GM23338 (cell line): ENCODE measurements around the gene SOST. TPM values are rescaled to one million over a fixed set of nuclear protein-coding genes. Genes with fewer than 3 reads are reported as not detected.

Source experiments
- ATAC-seq: fragments of 200-7000 bp; cut with Tn5 transposase; 3 replicates; pipeline ENCODE4 v1.9.1; 2020
- DNase-seq: peaks from one replicate; pipeline ENCODE4 v3.0.0-alpha.2; 2015; ENCODE audit warnings: low spot score
- H2AFZ ChIP-seq: fragments of 200-600 bp; sonication (generic); 2 replicates; pipeline ENCODE4 v1.8.0; 2016; ENCODE audit warnings: antibody characterized with exemption, mild to moderate bottlenecking, moderate library complexity
- H3F3A ChIP-seq: fragments of 200-600 bp; sonication (generic); replicated peaks from 2 replicates; pipeline ENCODE4 v1.8.0; 2017; ENCODE audit warnings: antibody characterized with exemption, mixed run types, low read depth
- H3K27ac ChIP-seq: fragments of 200-600 bp; sonication (generic); 2 replicates; pipeline ENCODE4 v1.6.1; 2016; ENCODE audit warnings: low read depth
- H3K27me3 ChIP-seq: fragments of 200-600 bp; sonication (generic); 2 replicates; pipeline ENCODE4 v1.8.0; 2016; ENCODE audit warnings: mild to moderate bottlenecking, mixed run types, moderate library complexity; ENCODE audit not compliant: insufficient read depth
- H3K36me3 ChIP-seq: fragments of 200-600 bp; sonication (generic); 2 replicates; pipeline ENCODE4 v1.8.0; 2016; ENCODE audit warnings: mild to moderate bottlenecking; ENCODE audit not compliant: insufficient read depth
- H3K4me1 ChIP-seq: fragments of 200-600 bp; sonication (generic); 2 replicates; pipeline ENCODE4 v1.8.0; 2016; ENCODE audit warnings: mild to moderate bottlenecking, moderate library complexity; ENCODE audit not compliant: insufficient read depth
- H3K4me2 ChIP-seq: fragments of 200-600 bp; sonication (generic); 2 replicates; pipeline ENCODE4 v1.7.1; 2017; ENCODE audit warnings: mixed run types
- H3K4me3 ChIP-seq: fragments of 200-600 bp; sonication (generic); 2 replicates; pipeline ENCODE4 v1.6.1; 2016; ENCODE audit warnings: mixed run types
- H3K79me2 ChIP-seq: fragments of 200-600 bp; sonication (generic); replicated peaks from 2 replicates; pipeline ENCODE4 v1.8.0; 2017; ENCODE audit warnings: mild to moderate bottlenecking; ENCODE audit not compliant: insufficient read depth
- H3K9me2 ChIP-seq: fragments of 200-600 bp; sonication (generic); 2 replicates; pipeline ENCODE4 v1.8.0; 2017; ENCODE audit not compliant: insufficient read depth
- H4K20me1 ChIP-seq: fragments of 200-600 bp; sonication (generic); replicated peaks from 2 replicates; pipeline ENCODE4 v1.8.0; 2017; ENCODE audit warnings: mild to moderate bottlenecking; ENCODE audit not compliant: insufficient read depth
- H3K27ac Mint-ChIP-seq: 2 replicates; pipeline ENCODE4 v1.8.0; 2020; ENCODE audit warnings: inconsistent platforms, mild to moderate bottlenecking, moderate library complexity, mixed read lengths
- H3K27me3 Mint-ChIP-seq: 3 replicates; pipeline ENCODE4 v1.8.0; 2022; ENCODE audit warnings: low read depth, mild to moderate bottlenecking, moderate library complexity, mixed read lengths, inconsistent platforms; ENCODE audit not compliant: insufficient read depth, poor library complexity
- H3K36me3 Mint-ChIP-seq: 3 replicates; pipeline ENCODE4 v1.8.0; 2021; ENCODE audit warnings: low read depth, mild to moderate bottlenecking, inconsistent platforms, moderate library complexity, mixed read lengths
- H3K4me1 Mint-ChIP-seq: 3 replicates; pipeline ENCODE4 v1.8.0; 2020; ENCODE audit warnings: mild to moderate bottlenecking, inconsistent platforms, mixed read lengths
- H3K4me3 Mint-ChIP-seq: 3 replicates; pipeline ENCODE4 v1.8.0; 2021; ENCODE audit warnings: moderate library complexity, mild to moderate bottlenecking, inconsistent platforms, mixed read lengths
- H3K9me3 Mint-ChIP-seq: 3 replicates; pipeline ENCODE4 v1.8.0; 2020; ENCODE audit warnings: moderate library complexity, mild to moderate bottlenecking, inconsistent platforms, mixed read lengths
- CREB1 ChIP-seq: fragments of 250-450 bp; sonication (Bioruptor Pico); IDR thresholded peaks from 2 replicates; pipeline ENCODE4 v1.5.0; 2020; ENCODE audit warnings: low read depth, mild to moderate bottlenecking, moderate library complexity
- CTCF ChIP-seq, 2 experiments: fragments of 200-600 bp in 1 of 2; sonication (generic) in 1 of 2; conservative IDR thresholded peaks; 2 replicates each; pipeline versions ENCODE4 v1.5.1 to v1.6.1; 2016 to 2017; ENCODE audit warnings: antibody characterized with exemption in 2 of 2, low read depth in 2 of 2, mild to moderate bottlenecking in 2 of 2, moderate library complexity in 1 of 2
- ETS1 ChIP-seq: IDR thresholded peaks from 2 replicates; pipeline ENCODE4 v1.6.1; 2016; ENCODE audit warnings: antibody characterized with exemption
- EZH2 ChIP-seq: fragments of 200-600 bp; sonication (generic); IDR thresholded peaks from one replicate; pipeline ENCODE4 v1.8.0; 2017; ENCODE audit warnings: antibody characterized with exemption, mild to moderate bottlenecking, low read depth; ENCODE audit not compliant: unreplicated experiment
- EZH2phosphoT487 ChIP-seq: fragments of 200-600 bp; sonication (generic); IDR thresholded peaks from one replicate; pipeline ENCODE4 v1.8.1; 2018; ENCODE audit warnings: antibody characterized with exemption; ENCODE audit not compliant: unreplicated experiment
- JUNB ChIP-seq: IDR thresholded peaks from one replicate; pipeline ENCODE4 v1.6.1; 2016; ENCODE audit warnings: antibody characterized with exemption; ENCODE audit not compliant: unreplicated experiment
- NANOG ChIP-seq: IDR thresholded peaks from 2 replicates; pipeline ENCODE4 v1.6.1; 2016; ENCODE audit warnings: antibody characterized with exemption, borderline replicate concordance
- POLR2AphosphoS5 ChIP-seq: IDR thresholded peaks from 2 replicates; pipeline ENCODE4 v1.6.1; 2016; ENCODE audit warnings: antibody characterized with exemption, low read depth
- REST ChIP-seq: IDR thresholded peaks from one replicate; pipeline ENCODE4 v1.6.1; 2018; ENCODE audit warnings: antibody characterized with exemption; ENCODE audit not compliant: unreplicated experiment
- STAT1 ChIP-seq: IDR thresholded peaks from one replicate; pipeline ENCODE4 v1.6.1; 2016; ENCODE audit warnings: antibody characterized with exemption; ENCODE audit not compliant: unreplicated experiment
- ZNF114 ChIP-seq: fragments of 250-450 bp; sonication (Bioruptor Pico); IDR thresholded peaks from 2 replicates; pipeline ENCODE4 v1.5.0; 2020; ENCODE audit warnings: mild to moderate bottlenecking, moderate library complexity
- ZNF331 ChIP-seq: fragments of 250-450 bp; sonication (Bioruptor Pico); IDR thresholded peaks from 2 replicates; pipeline ENCODE4 v1.5.0; 2020; ENCODE audit warnings: low read depth, mild to moderate bottlenecking, moderate library complexity
- ZNF462 ChIP-seq: fragments of 250-450 bp; sonication (Bioruptor Pico); IDR thresholded peaks from 2 replicates; pipeline ENCODE4 v1.5.0; 2020; ENCODE audit warnings: mild to moderate bottlenecking, moderate library complexity
- polyA plus RNA-seq: library from polyadenylated mRNA; unstranded; fragments of >200 nt; fragmentation: Nextera tagmentation; extraction: Ambion mirVana; gene quantifications from 2 replicates; pipeline ENCODE4 v1.2.1, GENCODE V29; 2016
- total RNA-seq: library from RNA; depleted of rRNA; stranded (reverse); fragments of >200 nt; shearing (Covaris generic); gene quantifications from 2 replicates; pipeline ENCODE4 v1.2.3, GENCODE V29; 2014

Gene SOST
- total and polyA plus RNA-seq, 2 experiments from 2014 or later = not detected

GRCh38 chr17:43772877-43773648 lies 14.5 kb upstream of the SOST start:
- Mint-ChIP-seq H3K27ac (peak overlapping the region; percentile 8; the same call in 1 of the 2 replicates), H3K36me3 (peaks cover 37% of the 10 kb centered on the region)
- no peak overlapping the region for H3K27ac ChIP-seq

More at GRCh38 chr17:43772877-43773648, 14.5 kb upstream of the SOST start:
- no peaks in the 10 kb centered on the region for H3K4me1 Mint-ChIP-seq
- H3K27me3 ChIP-seq = no peaks in the 10 kb centered on the region
- no peak overlapping the region for H3K4me2 ChIP-seq
- H3K4me3 ChIP-seq = no peak overlapping the region
- no peak overlapping the region for H3K4me3 Mint-ChIP-seq
- H3K36me3 ChIP-seq = 0 out of 2 replicates have a peak, but pooled peaks cover 5% of the 10 kb centered on the region
- H4K20me1 ChIP-seq = peaks cover 9% of the 10 kb centered on the region; the same call in 1 of the 2 replicates
- peaks cover 9% of the 10 kb centered on the region for H3K79me2 ChIP-seq
- no peaks in the 10 kb centered on the region for H3K9me3 Mint-ChIP-seq
- ATAC-seq (no peak), DNase-seq (no peak)
- H3K9me2 ChIP-seq = no peaks in the 10 kb centered on the region
- H2AFZ ChIP-seq = no peak overlapping the region
- H3K4me1 ChIP-seq = peaks cover 6% of the 10 kb centered on the region; the same call in 1 of the 2 replicates
- H3F3A ChIP-seq = no peaks in the 10 kb centered on the region
- no peak for TF ChIP-seq ZNF462 (CRISPR knock-in tag)
- no peak for TF ChIP-seq CTCF (conservative IDR thresholded peaks at IDR 0.05; ENCODE audit: low read depth in 2 of 2)
- no peak for TF ChIP-seq ZNF114 (CRISPR knock-in tag)
- TF ChIP-seq JUNB = no peak
- TF ChIP-seq POLR2AphosphoS5 = no peak
- no peak for TF ChIP-seq EZH2phosphoT487
- TF ChIP-seq EZH2 = no peak
- no peak for TF ChIP-seq ETS1
- no peak for TF ChIP-seq ZNF331
- TF ChIP-seq NANOG = no peak
- no peak for TF ChIP-seq STAT1
- TF ChIP-seq REST = no peak
- no peak for TF ChIP-seq CREB1
- peaks cover 5% of the 10 kb centered on the region for H3K27me3 Mint-ChIP-seq
